Neural progenitor cell (in vitro differentiated cells): Measurements from ENCODE around the gene RNF187. TPM values are rescaled to one million over a fixed set of nuclear protein-coding genes. Genes with fewer than 3 reads are reported as not detected.
A peak's percentile ranks its signal among the peaks of the same experiment; 100 is the strongest.

Experiments
- DNase-seq: peaks from one replicate; pipeline ENCODE4 v3.0.0-alpha.2; 2016; ENCODE audit warnings: low spot score
- H2AFZ ChIP-seq: fragments of 200-600 bp; sonication (generic); replicated peaks from 2 replicates; pipeline ENCODE4 v1.6.1; 2016; ENCODE audit warnings: antibody characterized with exemption
- H3F3A ChIP-seq: fragments of 200-600 bp; sonication (generic); 2 replicates; pipeline ENCODE4 v1.6.1; 2016; ENCODE audit warnings: antibody characterized with exemption, low read depth
- H3K27ac ChIP-seq: fragments of 200-600 bp; sonication (generic); 2 replicates; pipeline ENCODE4 v1.5.1; 2016; ENCODE audit warnings: mild to moderate bottlenecking
- H3K27me3 ChIP-seq: fragments of 200-600 bp; sonication (generic); 2 replicates; pipeline ENCODE4 v1.6.1; 2016; ENCODE audit warnings: mild to moderate bottlenecking, moderate library complexity
- H3K36me3 ChIP-seq: fragments of 200-600 bp; sonication (generic); 2 replicates; pipeline ENCODE4 v1.5.1; 2016
- H3K4me1 ChIP-seq: fragments of 200-600 bp; sonication (generic); 2 replicates; pipeline ENCODE4 v1.6.1; 2016; ENCODE audit warnings: mixed run types
- H3K4me2 ChIP-seq: fragments of 200-600 bp; sonication (generic); 2 replicates; pipeline ENCODE4 v1.6.1; 2016
- H3K4me3 ChIP-seq: fragments of 200-600 bp; sonication (generic); 2 replicates; pipeline ENCODE4 v1.5.1; 2016
- H3K79me2 ChIP-seq: fragments of 200-600 bp; sonication (generic); 2 replicates; pipeline ENCODE4 v1.6.1; 2016; ENCODE audit warnings: low read depth
- H3K9ac ChIP-seq: fragments of 200-600 bp; sonication (generic); 2 replicates; pipeline ENCODE4 v1.6.1; 2016
- H3K9me3 ChIP-seq: fragments of 200-600 bp; sonication (generic); 2 replicates; pipeline ENCODE4 v1.5.1; 2016; ENCODE audit warnings: low read depth
- H4K20me1 ChIP-seq: fragments of 200-600 bp; sonication (generic); 2 replicates; pipeline ENCODE4 v1.6.1; 2016; ENCODE audit warnings: low read depth
- H3K27ac Mint-ChIP-seq: 3 replicates; pipeline ENCODE4 v1.8.0; 2021; ENCODE audit warnings: mixed read lengths
- H3K27me3 Mint-ChIP-seq: 2 replicates; pipeline ENCODE4 v1.8.0; 2022; ENCODE audit warnings: low read depth, mild to moderate bottlenecking, inconsistent platforms, moderate library complexity, mixed read lengths; ENCODE audit not compliant: insufficient read depth
- H3K36me3 Mint-ChIP-seq: 3 replicates; pipeline ENCODE4 v1.8.0; 2021; ENCODE audit warnings: mixed read lengths
- H3K4me1 Mint-ChIP-seq: 3 replicates; pipeline ENCODE4 v1.8.0; 2021; ENCODE audit warnings: mixed read lengths
- H3K4me3 Mint-ChIP-seq: 3 replicates; pipeline ENCODE4 v1.8.0; 2021; ENCODE audit warnings: mild to moderate bottlenecking, moderate library complexity, mixed read lengths
- H3K9me3 Mint-ChIP-seq: 3 replicates; pipeline ENCODE4 v1.8.0; 2020; ENCODE audit warnings: mixed read lengths
- CTCF ChIP-seq: fragments of 200-600 bp; sonication (generic); IDR thresholded peaks from 2 replicates; pipeline ENCODE4 v1.5.1; 2017; ENCODE audit warnings: antibody characterized with exemption, mild to moderate bottlenecking
- EZH2 ChIP-seq: fragments of 200-600 bp; sonication (generic); IDR thresholded peaks from 2 replicates; pipeline ENCODE4 v1.6.1; 2017; ENCODE audit warnings: antibody characterized with exemption, mild to moderate bottlenecking, moderate library complexity
- EZH2phosphoT487 ChIP-seq: fragments of 200-600 bp; sonication (generic); IDR thresholded peaks from 2 replicates; pipeline ENCODE4 v1.6.1; 2017; ENCODE audit warnings: antibody characterized with exemption
- total RNA-seq: library from RNA; depleted of rRNA; stranded (reverse); fragments of >200 nt; gene quantifications from 2 replicates; pipeline ENCODE4 v1.2.3, GENCODE V29; 2015; ENCODE audit warnings: low replicate concordance

RNF187 gene
- total RNA-seq, 1 donor from 2014 or later, result 16.1 TPM

GRCh38 chr1:228474507-228474906, 12.7 kb upstream of the RNF187 start:
- Mint-ChIP-seq H3K9me3 (peaks cover 8% of the 10 kb centered on the region), H3K36me3 (no peaks in the 10 kb centered on the region), H3K27ac (no peak overlapping the region), H3K4me1 (peaks cover 23% of the 10 kb centered on the region), H3K4me3 (no peak overlapping the region), H3K27me3 (peaks cover 15% of the 10 kb centered on the region)
- Histone ChIP-seq H3K27ac (no peak overlapping the region), H3K9ac (no peak overlapping the region), H3K36me3 (no peaks in the 10 kb centered on the region), H3K4me2 (no peak overlapping the region), H4K20me1 (no peaks in the 10 kb centered on the region), H2AFZ (no peak overlapping the region), H3K79me2 (no peaks in the 10 kb centered on the region), H3K4me1 (peaks cover 12% of the 10 kb centered on the region), H3K4me3 (no peak overlapping the region), H3F3A (peaks cover 13% of the 10 kb centered on the region), H3K9me3 (no peaks in the 10 kb centered on the region), H3K27me3 (peaks cover 77% of the 10 kb centered on the region)
- no peak for TF ChIP-seq EZH2phosphoT487
- no peak for TF ChIP-seq EZH2
- TF ChIP-seq CTCF, result no peak
- peak; percentile 75 for DNase-seq

DNA sequence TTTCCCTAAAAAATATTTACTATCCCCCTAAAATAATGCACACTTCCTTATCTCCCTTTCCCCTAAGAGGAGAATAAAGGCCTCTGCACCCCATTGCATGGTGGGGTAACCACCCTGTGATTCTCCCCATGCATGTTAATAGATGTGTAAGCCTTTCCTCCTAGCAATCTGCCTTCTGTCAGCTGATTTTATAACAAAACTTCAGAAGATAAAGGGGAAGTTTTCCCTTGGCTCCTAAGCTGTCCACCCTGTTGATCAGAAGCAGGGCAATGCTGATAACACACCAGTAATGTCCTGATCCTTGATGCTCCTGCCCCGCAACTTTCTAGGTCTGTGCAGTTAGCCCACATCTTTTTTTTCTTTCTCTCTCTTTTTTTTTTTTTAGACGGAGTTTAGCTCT, 11.4 kb upstream of the RNF187 start:
- H3K4me2 ChIP-seq, result no peak overlapping the region
- peaks cover 76% of the 10 kb centered on the region for H3K27me3 ChIP-seq
- H3K4me1 Mint-ChIP-seq, result peaks cover 35% of the 10 kb centered on the region
- H3K9me3 ChIP-seq, result no peaks in the 10 kb centered on the region
- DNase-seq, result no peak
- H3K9me3 Mint-ChIP-seq, result peaks cover 8% of the 10 kb centered on the region
- H3K27ac ChIP-seq, result no peak overlapping the region
- peaks cover 13% of the 10 kb centered on the region for H3F3A ChIP-seq
- no peak overlapping the region for H3K4me3 ChIP-seq
- H3K9ac ChIP-seq, result no peak overlapping the region
- H4K20me1 ChIP-seq, result no peaks in the 10 kb centered on the region
- H2AFZ ChIP-seq, result no peak overlapping the region
- H3K27ac Mint-ChIP-seq, result no peak overlapping the region
- no peaks in the 10 kb centered on the region for H3K79me2 ChIP-seq
- no peaks in the 10 kb centered on the region for H3K36me3 Mint-ChIP-seq
- no peaks in the 10 kb centered on the region for H3K36me3 ChIP-seq
- TF ChIP-seq EZH2phosphoT487 (no peak), CTCF (no peak), EZH2 (no peak)
- H3K4me1 ChIP-seq, result peaks cover 8% of the 10 kb centered on the region
- peak overlapping the region; percentile 65 for H3K4me3 Mint-ChIP-seq
- H3K27me3 Mint-ChIP-seq, result peaks cover 21% of the 10 kb centered on the region

GRCh38 chr1:228477263-228477662, 9.9 kb upstream of the RNF187 start:
- Mint-ChIP-seq H3K4me1 (peaks cover 36% of the 10 kb centered on the region), H3K36me3 (no peaks in the 10 kb centered on the region), H3K4me3 (no peak overlapping the region), H3K27me3 (peaks cover 20% of the 10 kb centered on the region), H3K9me3 (peaks cover 8% of the 10 kb centered on the region), H3K27ac (no peak overlapping the region)
- Histone ChIP-seq H3K27me3 (peaks cover 75% of the 10 kb centered on the region), H3K9me3 (no peaks in the 10 kb centered on the region), H3K4me1 (peaks cover 8% of the 10 kb centered on the region), H3K27ac (no peak overlapping the region), H3K79me2 (no peaks in the 10 kb centered on the region), H3K9ac (no peak overlapping the region), H3F3A (peaks cover 13% of the 10 kb centered on the region), H3K36me3 (no peaks in the 10 kb centered on the region), H3K4me3 (no peak overlapping the region), H2AFZ (no peak overlapping the region), H3K4me2 (no peak overlapping the region), H4K20me1 (no peaks in the 10 kb centered on the region)
- DNase-seq, result no peak
- TF ChIP-seq EZH2phosphoT487 (no peak), EZH2 (no peak), CTCF (no peak)
